Occipital lobe (tissue), 2 donors: ENCODE results near the gene RGS14. TPM values are rescaled to one million over a fixed set of nuclear protein-coding genes. Genes with fewer than 3 reads are reported as not detected.
"Not testable (repeated sequence)": the region's sequence is repeated elsewhere in the genome, so short reads cannot be mapped to it uniquely, and the experiment has no call there.

Source experiments
- DNase-seq: peaks from one replicate; lab custom pipeline; 2025; lab: John Stamatoyannopoulos, UW
- total RNA-seq: library from RNA; depleted of rRNA; stranded (reverse); fragments of >200 nt; gene quantifications from one replicate; pipeline ENCODE4 v1.2.3, GENCODE V29; 2014

The RGS14 gene
- total RNA-seq, 1 donor from 2014 or later = 4.4 TPM

- DNase-seq = no peak
Measured at GRCh38 chr5:177346820-177347219, 10.9 kb upstream of the RGS14 start.

- DNase-seq = no peak
Measured at GRCh38 chr5:177347699-177348098, 10.0 kb upstream of the RGS14 start.

- DNase-seq = no peak
Measured at GRCh38 chr5:177349362-177349647, 8.4 kb upstream of the RGS14 start.

DNA sequence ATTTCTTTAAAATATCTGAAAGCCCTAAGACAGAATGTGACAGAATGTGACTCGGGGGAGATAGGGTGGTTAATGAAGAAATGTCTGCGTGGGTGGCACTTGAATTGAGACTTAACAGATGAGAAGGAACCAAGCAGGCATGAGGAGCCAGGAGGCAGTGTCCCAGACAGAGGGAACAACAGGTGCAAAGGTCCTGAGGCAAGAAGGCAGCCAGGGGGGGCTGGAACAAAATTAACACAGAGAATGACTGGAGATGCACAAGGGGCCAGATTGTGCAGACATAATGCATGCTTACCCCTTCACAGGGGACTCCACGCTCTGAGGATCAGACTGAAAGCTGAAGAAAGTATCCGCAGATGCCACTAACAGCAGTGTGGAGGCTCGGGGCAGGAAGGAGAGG, 8.0 kb upstream of the RGS14 start:
- DNase-seq = no peak

DNA sequence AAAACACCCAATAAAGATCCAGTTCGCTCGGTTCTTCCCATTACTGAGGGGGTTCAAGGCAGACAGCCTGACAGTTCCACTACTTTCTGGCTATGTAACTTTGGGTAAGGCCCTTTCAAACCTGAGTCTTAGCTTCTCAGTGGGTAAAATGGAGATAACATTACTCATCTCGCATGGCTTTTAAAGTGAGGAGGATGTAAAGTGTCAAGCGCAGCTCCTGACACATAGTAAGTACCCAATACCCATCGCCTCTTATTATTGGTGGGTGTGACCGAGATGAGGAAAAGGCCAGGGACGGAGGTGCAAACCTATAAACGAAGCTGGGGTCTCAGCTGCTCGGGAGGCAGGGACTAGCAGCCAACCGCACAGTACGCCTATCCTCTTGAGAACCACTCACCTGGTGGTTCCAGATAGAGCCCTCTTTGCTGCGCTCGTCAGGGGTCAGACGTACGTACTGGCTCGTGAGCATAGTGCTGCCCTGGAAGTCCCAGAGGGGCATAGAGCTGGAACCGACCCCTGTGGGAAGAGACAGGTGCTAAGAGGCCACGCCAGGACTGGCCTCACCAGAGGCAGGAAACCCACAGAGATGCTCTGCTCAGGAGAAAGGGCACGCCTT, 6.8 kb upstream of the RGS14 start:
- no peak for DNase-seq

- DNase-seq = peak; percentile 92
Measured at GRCh38 chr5:177351392-177352329, 6.1 kb upstream of the RGS14 start, which contains the start of gene LMAN2. TSS of gene LMAN2 (minus strand) at chr5:177351668. CDS start at chr5:177351647, 21 bp downstream.

GRCh38 chr5:177353093-177353492, 4.6 kb upstream of the RGS14 start:
- DNase-seq = no peak

GRCh38 chr5:177354256-177354655, 3.5 kb upstream of the RGS14 start:
- DNase-seq = no peak

- DNase-seq = no peak
Measured at GRCh38 chr5:177354711-177355110, 3.0 kb upstream of the RGS14 start.

DNA sequence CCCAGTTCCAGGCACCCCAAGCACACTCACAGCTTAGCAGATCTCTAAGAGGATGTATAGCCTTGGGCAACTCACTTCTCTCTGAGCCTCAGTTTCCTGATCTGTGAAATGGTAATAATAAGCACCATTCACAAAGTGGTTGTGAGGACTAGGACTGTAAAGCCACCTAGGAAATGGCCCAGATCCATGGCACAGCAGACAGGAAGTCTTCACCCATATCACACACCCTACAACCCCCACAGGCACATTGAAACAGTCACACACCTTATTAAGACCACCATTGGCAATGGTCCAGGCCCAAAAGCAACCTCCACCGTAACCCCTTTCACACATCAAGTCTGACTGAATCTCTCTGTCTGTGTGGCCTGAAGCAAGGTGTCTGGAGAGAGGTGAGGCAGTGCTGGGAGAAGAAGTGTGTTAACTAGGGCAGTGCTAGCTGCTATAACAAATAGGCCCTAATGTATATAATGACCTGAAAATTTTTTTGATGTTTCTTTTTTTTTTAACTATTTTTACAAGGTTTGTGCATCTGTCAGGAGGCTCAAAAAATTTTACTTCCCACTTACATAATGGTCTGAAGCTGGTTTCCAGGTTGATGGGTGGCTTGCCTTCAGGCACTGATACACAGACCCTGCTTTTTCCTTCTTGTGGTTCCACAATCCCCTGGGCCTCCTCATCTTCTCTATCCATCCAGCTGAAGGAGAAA, 2.4 kb upstream of the RGS14 start:
- DNase-seq = no peak

DNA sequence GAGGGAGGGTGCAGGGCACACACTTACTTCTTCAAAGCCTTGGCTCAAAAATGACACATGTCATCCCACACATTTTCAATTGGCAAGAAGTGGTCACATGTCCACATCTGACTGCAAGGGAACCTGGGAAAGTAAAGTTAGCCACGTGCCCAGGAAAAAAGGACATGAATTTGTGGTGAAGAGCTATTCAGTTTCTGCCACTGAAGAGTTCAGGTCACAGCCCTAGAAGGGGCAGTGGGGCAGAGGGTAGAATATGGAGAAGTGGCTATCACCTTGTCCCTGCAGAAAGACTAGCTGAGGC, 1.9 kb upstream of the RGS14 start:
- DNase-seq = no peak

DNA sequence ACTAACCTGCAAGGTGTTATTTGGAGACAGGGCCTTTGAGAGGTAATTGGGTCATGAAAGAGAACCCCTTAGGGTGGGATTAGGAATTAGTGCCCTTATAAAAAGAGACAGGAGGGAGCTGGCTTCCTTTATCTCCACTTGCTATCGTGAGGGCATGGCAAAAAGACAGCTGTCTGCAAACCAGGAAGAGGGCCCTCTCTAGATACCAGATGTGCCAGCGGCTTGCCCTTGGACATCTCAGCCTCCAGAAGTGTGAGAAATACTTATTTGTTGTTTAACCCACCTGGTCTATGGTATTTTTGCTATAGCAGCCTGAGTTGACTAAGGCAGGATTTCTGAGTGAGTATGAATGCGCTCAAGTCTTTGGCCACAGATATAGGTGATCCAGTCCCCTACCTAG, 978 bp upstream of the RGS14 start:
- no peak for DNase-seq

- no peak for DNase-seq
Measured at GRCh38 chr5:177357146-177357458, 622 bp upstream of the RGS14 start.

DNA sequence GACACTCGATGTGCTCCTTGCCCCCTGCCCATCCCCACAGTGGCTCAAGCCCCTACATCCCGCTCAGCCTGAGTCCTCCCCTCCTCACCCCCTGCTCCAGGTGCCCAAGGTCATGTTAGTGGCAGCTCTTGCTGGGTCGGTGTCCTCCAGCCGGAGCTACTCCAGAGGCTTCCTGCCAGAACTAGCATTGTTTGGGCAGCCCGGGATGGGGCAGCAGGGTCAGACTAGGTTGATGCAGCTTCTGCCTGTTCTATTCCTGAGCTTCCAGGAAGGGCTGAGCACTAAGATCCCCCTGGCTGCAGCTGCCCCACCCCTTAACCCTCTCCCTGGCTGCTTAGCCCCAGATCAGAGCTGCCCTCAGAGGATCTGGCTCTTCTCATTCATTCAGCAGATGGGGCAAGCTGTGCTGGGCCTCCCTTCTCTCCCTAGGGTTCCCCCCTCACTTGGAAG, 671 bp downstream of the RGS14 start:
- DNase-seq = no peak

GRCh38 chr5:177359451-177359851, 1.7 kb downstream of the RGS14 start:
- no peak for DNase-seq

GRCh38 chr5:177359860-177360259, 2.1 kb downstream of the RGS14 start:
- DNase-seq = no peak

DNA sequence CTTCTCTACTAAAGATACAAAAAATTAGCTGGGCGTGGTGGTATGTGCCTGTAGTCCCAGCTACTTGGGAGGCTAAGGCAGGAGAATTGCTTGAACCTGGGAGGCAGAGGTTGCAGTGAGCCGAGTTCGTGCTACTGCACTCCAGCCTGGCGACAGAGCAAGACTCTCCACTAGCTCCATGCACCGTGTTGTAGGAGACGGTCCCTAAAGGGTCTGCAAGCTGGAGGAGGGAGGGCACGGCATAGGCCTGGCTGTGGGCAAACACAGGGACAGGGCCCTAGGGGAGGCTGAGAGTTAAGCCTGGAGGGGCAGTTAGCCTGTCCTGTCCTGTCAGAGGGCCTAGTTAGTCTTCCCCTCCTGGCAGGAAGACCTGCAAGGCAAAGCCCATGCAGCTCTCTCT, 3.0 kb downstream of the RGS14 start:
- not testable (repeated sequence) for DNase-seq

GRCh38 chr5:177361418-177362291, 3.9 kb downstream of the RGS14 start:
- DNase-seq = no peak

GRCh38 chr5:177362292-177362609, 4.5 kb downstream of the RGS14 start:
- DNase-seq = no peak

DNA sequence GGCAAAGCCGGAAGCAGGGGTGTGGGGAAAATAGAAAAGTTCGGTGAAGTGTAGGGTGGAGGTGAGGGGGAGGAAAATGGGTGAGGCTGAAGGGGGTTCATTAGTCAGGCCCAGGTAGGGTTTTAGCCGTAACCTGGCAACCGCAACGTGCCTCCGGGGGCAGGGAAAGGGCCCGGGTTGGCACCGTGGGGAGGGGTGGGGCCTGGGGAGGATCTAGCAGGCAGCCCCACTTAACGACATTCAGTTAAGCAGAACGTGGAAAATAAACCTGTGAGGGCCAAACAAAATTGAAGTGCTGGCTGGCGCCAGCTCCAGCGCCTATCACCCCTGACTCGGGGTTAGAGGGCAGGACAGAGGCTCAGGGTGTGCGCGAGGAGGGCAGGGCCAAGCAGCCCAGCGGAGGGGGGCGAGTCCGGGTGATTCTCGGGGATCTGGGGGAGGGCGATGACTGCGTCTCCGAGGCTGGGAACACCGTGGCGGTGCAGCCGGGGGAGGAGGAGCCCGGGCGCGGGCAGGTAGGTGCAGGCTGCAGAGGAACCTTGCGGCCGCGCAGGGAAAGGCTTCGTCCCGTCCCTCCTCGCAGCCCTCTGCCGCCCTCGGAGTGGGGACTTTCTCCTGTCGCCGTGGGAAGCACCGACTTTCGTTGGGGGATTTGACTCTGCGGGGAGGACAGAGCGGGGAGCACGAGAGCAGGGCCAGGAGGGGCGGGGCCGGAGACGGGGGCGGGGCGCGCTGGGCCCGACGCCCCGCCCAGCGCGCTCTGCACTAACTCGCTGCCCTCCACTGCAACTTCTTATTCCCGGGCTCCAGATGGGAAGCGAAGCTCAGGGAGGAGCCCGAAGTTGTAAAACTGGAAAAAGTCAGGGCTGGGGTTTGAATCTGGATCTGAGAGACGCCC, 5.1 kb downstream of the RGS14 start:
- no peak for DNase-seq

DNA sequence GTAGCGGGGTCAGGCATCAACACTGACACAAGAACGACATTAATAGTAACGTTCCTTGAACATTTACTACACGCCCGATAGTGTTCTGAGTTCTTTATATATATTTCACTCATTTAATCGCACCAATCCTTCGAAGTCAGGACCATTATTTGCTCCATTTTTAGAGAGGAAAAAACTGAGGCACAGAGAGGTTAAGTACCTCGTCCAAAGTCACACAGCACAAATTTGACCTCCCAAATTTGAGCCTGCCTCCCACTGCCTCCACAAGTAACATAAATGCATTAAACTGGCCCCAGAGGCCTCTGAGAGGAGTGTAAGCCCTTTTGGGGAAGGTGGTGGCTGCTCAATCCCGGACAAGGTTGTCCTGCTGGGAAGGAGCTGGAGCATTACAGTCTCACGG, 5.8 kb downstream of the RGS14 start:
- DNase-seq = no peak
